Measurements from ENCODE around the gene PTX4. TPM values are rescaled to one million over a fixed set of nuclear protein-coding genes. Genes with fewer than 3 reads are reported as not detected.

Gene PTX4
- polyA plus RNA-seq, 1 donor, result 0.59 TPM

DNA sequence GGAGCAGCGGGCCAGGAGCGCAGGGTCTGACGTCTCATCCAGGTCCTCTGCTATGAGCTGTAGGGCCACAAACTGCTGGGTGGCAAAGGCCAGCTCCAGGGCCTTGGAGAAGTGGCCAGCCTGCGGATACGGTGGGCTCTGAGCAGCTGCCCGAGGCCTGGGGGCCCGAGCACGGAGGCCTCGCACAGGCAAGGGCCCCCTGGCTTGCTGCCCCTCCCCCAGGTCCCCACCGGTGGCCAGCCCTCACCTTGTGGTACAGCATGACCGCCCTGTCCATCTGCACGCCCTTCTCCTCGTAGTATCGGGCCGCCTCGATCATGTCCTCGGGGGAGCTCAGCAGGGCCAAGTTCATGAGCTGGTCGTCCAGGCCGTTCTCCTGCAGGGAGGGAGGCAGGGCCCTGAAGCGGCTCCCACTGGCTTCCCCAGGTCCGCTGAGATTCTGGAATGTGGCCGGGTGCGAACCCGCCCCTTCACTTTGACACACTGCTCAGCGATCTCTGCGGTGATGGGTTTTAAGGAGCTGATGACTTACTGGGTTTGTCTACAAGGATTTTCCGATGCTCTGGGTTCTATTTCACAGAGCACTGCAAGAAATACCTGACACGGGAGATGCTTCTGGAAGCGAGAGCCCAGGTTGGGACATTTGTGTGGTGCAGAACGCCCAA is 35.0 kb upstream of the PTX4 start:
- no peak for DNase-seq

DNA sequence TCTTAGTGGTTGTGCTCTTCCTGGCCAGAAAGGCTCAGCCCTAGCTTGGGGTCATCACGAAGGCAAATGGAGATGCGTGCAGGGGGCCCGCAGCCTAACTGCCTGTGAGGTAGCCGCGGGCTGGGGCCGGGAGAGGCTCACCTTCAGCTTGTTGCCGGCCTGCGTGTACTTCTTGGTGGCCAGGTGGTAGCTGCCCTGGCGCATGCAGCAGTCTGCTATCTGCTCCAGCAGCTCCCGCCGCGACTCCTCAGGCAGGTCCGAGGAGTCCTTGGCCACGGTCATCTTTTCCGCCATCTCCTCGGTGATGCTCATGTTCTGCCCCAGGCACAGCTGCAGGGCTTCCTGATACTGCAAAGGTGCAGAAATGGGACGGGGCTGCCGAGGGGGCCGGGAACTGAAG is 31.7 kb upstream of the PTX4 start:
- no peak for DNase-seq

DNA sequence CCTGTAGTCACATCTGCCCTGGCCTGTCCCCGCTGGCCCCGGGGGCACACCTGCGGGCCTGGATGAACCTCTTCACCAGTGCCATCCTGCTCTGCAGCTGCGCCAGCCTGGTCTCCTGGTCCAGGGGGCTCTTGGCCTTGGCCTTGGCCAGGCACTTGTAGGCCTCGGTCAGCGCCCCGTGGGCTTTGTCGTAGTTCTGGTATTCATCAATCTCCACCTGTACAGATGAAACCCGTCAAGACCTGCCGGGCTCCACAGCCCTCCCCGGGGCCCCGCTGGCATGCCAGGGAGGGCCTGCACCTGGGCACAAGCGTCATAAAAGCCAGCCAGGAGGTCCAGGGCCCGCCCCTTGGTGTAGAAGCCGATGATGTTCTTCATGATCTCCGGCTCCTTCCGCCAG is 31.1 kb upstream of the PTX4 start:
- no peak for DNase-seq

DNA sequence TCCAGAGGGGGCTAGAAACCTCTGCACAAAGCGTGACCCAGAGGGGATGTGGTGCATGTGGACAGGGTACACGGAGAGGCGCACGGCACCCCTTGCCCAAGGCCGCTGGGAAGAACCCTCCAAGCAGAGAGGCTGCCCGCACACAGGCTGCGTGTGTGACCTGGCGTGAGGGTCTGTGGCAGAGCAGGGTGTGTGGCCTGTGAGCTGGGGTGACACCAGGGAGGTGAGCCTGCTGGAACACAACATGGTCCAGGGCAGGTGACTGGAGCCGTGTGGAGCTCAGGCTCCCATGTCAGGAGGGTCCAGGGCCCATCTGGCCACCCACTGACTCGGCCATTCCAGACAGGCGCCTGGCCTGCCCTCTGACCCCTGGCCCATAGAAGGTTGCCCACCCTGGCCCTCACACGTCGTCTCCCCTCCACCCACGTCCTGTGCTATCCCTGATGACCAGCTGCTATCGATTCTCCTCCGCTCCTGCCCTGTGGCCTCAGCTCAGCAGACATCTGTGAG is 29.9 kb upstream of the PTX4 start:
- DNase-seq, result no peak

DNA sequence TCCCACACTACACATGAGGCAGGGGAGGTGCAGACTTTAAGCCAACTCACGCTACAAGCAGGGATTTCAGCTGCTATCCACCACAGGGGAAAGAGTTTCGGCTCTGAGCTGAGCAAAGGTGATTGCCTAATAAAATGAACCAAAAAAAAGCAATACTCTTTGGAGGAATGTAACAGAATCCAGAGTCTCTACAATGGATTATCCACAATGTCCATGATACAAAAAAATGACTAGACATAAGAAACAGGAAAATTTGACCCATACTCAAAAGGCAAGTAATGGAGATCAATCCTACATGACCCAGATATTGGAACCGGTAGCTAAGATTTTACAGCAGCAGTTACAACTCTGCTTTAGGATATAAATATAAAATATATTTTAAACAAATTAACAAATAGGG is 25.8 kb upstream of the PTX4 start:
- no peak for DNase-seq

DNA sequence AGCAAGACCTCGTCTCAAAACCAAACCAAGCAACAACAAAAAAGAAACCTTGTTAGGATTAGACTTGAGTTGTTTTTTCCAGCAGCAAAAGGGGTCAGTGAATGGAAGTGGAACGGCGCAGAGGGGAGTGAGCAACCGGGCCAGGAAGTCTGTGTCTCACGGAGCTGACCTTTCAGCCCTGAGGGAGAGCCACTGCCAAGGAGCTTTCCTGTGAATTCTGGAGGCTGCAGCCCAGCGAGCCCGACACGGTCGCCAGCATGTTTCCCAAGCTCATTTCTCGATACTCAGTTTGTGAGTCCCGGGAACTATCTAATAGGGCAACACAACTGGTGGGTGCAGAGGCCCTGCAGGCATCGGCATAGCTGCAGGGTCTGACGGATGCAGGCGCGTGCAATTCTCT is 24.0 kb upstream of the PTX4 start:
- DNase-seq, result no peak

DNA sequence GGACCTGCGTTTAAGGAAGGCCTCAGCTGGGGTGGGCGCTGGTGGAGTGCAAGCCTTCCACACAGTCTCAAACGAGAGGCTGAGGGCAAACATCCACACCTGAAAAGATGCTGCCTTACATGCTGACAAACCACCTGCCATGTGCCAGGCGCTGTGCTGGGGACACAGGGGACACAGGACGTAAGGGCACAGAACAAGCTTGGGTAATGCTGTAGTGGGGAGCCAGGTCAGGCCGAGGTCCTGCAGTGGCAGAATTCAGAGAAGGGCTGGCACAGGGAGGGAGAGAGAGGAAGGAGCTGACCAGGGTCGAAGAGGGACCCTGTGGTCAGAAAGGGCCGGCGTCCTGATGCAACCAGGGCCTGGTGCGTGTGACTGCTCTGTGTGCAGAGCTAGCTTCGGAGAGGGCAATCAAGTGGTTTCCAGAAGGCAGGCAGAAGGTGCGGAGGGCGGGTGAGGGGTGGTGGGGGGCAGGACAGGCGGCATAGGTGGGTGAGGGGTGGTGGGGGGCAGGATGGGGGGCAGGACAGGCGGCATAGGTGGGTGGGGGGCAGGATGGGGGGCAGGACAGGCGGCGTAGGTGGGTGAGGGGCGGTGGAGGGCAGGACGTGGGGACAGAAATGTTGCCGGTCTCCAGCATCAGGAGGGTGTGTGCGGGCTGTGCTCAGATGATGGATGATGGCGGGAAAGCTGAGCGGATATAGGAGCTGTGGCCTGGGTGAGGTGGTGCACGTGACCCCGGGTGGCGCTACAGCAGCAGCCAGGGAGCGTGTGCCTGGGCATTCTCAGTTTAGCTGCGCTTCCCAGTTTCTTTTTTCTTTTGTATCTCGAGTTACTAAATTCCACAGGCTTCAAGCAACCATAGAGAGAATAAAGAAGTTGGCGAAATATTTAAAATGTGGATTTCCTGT is 23.2 kb upstream of the PTX4 start:
- DNase-seq, result no peak

DNA sequence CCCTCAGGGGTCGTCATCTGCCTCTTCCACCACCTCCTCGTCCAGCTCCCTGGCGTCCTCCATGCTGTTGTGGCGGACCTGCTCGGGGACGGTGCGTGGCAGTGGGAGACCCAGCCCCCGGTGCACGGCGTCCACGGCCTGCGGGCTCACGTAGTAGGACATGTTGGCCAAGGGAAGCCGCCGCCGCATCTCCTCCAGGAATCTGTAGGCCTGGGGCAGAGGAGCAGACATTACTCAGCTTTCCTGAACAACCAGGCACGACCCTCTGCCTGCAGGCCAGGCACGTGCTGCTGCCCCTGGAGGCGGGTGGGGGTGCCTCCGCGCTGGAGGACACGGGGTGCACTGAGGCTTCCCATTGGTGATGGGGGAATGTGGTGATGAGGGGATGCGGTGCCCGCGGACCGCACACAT is 22.2 kb upstream of the PTX4 start:
- no peak for DNase-seq

DNA sequence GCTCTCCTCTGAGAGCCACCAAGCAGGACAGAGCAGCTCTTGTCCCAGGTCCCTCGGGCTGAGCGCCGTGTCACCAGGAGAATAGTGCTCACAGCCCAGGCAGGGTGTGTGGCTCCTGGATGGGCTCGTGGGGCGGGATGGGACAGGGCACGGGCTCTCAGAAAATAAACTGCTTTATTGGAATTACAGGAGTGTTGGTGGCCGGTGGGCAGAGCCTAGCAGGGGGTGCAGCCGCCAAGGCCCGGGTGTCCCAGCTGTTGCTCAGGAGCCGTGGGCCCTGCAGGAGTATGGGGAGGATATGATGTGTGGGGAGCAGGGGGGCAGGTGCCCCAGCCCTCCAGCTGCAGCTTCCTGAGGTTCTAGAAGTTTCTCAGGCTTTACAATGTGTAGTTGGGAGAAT is 21.5 kb upstream of the PTX4 start:
- no peak for DNase-seq

DNA sequence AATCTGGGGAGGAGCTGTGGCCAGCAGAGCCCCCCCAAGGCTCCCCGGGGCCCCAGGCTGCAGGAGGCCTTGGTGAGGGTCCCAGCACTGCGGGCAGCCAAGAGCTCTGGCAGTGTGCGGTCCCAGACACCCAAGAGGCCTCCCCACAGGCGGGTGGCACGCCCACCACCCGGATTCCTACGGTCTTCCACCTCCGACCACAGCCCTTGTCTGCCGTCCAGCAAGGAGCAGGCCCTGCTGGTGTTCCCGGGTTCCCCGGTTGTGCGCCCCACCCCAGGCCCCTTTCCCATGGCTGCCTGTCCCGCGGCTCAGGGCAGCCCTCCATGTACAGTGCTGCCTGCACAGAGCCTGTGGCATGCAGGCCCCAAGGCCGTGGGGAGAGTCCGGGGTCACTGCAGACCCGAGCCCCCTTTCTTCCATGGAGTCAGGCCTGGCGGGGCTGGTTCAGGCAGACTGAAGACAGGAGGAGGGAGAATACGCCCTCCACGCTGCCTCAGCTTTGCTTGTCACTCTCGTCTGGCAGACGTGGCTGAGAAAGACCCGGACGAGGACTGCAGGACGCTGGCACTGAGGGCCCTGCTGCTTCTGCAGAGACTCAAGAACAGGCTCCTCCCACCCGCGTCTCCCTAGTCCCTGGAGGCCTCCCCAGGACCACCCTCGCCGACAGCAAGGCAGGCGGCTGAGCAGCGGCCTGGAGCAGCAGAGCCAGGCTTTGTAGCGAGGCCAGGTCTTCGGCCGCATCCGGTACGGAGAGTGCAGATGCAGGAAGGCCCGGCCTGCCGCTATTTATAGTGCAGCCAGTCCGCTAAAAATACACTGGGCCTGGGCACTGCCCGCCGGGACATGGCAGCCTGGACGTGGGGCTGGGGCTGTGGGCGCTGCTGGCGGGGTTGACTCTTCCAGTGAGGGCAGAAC is 20.8 kb upstream of the PTX4 start:
- DNase-seq, result no peak

DNA sequence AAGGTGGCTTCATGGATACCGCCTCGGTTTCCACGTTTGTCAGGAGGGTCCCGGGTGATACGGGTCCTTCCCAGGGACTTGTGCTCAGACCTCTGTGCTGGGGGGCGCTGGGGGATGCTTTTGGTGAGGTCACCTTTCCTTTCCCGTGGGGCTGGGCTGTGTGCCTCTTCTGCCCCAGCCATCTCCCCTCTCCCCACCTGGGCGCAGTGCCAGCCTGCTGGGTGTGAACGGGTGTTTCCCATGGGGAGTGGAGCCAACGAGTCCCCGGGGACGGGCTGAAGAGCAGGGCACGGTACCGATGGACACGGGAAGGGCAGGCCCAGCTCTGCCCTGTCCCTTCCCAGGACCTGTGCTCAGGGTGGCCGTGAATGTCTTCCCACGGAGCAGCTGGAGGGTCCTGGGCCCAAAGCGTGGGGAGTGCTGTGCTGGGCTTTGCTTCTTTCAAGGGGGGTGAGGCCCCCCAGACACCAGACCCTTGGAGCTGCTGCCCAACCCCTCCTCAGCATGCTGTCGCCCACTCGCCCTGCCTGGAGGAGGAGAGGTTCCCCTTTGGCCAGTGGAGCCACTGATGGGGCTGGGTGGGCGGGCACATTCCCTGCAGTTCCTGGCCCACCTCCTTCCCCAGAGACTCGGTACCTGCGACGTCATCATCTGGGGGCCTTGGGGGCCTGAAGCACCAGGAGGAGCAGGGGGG is 19.9 kb upstream of the PTX4 start:
- no peak for DNase-seq

DNA sequence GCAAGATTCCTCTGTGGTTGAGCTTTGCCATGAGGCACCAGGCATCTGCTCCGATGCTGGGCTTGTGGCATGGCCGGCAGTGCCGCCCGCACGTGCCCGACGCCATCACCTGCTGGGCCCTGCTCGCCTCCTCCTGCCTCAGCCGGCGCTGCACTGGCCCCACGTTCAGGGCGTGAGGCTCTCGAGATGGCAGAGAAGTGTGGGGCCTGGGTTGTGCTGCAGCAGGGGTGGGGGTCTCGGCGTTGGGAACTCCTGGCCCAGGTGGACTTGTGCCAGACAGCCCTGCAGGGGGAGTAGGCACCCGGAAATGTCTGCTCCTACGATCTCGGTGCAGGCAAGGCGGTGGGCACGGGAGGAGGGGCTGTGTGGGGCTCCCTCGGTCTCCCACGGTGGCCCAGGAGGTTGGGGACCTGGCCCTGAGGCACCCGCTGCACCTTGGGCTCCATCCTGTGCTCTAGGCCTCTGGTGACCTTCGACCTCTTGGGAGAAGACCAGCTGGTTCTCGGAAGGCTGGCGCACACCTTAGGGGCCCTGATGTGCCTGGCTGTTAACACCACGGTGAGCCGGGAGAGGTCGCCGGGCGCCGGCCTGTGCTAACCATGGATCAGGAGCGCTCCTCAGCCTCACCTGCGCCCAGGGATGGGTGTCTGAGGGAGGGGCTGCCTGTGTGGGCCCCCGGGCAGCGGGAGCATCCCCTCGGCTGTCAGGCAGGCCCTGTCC is 17.9 kb upstream of the PTX4 start:
- no peak for DNase-seq

DNA sequence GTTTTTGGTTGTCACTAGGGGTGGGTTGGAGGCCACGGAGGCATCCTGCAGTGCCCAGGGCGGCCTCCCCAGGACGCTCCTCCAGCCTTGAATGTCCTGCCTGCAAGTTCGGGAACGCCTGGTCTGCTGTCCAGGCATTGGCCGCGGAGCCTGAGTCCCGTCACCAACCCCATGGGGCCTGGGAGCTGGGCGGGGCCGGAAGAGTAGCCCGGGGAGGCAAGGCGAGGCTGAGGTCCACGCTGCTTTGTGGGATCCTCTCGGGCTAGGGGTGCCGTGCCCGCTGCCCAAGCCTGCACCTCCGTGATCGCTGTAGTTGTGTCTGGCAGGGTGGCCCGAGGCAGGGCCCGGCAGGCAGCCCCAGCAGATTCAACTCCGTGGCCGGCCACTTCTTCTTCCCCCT is 17.2 kb upstream of the PTX4 start:
- no peak for DNase-seq

DNA sequence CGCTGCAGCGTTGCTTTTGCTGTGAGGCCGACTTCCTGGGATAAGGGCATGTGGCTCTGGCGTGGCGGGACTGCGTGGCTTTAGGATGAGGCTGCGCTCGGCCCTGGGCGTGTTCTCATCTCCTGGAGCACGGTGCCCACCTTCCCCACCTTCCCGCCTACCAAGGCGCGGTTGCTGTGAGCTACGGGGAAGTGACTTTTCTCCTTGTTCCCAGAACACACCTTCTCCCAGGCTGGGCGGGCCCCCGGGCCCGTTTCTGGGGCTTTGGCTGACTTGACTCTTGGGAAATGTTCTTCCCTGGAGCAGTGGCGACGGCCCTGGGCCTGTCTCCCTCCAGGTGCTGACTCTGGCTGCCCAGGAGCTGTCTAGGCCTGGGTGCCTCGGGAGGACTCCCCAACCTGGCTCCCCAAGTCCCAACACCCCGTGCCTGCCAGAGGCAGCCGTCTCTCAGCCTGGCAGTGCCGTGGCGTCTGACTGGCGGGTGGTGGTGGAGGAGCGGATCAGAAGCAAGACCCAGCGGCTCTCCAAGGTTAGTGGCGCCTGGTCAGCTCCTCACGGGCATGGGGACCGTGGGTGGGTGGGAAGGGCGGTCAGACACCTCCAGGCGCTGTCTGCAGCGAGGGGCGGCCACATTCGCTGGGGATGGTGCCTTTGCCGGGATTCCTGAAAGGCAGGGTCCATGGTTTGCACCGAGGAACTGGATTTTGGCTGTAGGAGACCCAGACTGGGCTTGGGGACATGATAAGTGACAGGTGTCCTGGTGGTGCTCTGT is 16.5 kb upstream of the PTX4 start:
- DNase-seq, result no peak

DNA sequence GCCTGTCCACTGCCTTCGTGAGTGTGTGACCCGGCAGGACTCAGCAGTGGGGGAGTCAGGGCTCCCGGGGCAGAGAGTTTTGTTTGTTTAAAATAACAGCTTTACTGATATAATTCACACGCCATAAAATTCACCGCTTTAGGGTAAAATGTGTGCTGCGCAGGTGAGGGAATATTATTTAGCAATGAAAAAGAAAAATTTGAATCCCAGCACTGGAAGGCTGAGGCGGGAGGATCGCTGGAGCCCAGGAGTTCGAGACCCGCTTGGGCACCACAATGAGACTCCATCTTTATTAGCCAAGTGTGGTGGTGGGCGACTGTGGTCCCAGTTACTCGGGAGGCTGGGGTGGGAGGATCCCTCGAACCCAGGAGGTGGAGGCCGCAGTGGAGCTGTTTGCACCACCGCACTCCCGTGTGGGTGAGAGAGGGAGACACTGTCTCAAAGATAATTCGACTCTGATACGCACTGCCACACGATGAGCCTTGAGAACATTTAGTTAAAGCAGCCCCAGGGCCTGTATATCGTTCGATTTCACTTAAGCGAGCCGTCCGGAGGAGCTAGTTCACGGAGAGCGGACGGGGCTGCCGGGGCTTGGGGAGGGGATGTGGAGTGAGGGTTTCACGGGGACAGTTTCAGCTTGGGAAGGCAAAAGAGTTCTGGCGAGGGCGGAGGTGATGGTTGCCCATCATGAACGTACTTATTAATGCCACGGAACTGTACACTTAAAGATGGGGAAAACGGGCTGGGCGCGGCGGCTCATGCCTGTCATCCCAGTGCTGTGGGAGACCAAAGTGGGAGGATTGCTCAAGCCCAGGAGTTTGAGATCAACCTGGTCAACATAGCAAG is 14.6 kb upstream of the PTX4 start:
- no peak for DNase-seq

DNA sequence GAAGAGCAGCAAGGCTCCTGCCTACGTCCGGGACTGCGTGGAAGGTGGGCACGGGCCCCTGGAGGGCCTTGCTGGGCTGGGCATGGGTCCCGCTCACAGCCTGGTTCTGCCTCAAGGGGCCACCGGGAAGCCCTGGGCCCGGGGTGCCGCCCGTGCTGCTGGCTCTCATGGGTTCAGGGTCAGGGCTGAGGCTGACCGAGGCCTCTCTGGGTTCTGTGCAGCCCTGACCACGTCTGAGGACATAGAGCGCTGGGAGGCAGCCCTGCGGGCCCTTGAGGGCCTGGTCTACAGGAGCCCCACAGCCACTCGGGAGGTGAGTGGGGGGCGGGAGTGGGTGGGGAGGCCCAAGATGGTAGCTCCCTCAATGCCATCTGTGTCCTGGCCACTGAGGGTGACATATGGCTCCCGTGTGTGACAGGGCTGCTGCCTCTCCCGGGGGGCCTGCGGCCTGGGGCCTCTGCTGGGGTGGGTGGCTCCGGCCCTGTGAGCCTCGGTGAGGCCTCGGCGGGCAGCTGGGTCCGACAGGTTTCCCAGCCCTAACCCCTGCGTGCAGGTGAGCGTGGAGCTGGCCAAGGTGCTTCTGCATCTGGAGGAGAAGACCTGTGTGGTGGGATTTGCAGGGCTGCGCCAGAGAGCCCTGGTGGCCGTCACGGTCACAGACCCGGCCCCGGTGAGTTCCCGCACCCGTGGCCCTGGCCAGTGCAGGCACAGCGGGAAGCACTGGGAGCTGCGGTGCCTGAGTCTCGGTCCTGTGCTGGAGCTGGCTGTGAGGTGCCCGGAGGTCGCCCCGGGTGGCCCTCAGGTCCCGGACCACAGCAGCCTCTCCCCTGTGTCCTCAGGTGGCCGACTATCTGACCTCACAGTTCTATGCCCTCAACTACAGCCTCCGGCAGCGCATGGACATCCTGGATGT is 13.6 kb upstream of the PTX4 start:
- no peak for DNase-seq

DNA sequence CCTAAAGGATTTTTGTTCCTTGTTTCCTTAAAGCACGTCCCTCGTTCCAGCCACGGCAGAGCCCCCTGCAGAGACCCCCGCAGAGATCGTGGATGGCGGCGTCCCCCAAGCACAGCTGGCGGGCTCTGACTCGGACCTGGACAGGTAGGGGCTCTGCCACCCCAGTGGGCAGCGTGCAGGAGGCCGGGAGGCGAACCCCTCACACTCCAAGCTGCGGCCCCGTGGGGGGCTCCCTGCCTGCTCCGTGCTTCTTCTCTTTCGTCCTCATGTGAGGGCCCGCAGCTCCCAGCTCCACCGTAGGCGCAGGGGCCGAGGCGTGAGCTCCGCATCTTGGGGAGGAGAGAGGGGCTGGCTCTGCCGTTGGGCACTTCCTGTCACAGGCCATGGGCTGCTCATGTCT is 12.9 kb upstream of the PTX4 start:
- no peak for DNase-seq

DNA sequence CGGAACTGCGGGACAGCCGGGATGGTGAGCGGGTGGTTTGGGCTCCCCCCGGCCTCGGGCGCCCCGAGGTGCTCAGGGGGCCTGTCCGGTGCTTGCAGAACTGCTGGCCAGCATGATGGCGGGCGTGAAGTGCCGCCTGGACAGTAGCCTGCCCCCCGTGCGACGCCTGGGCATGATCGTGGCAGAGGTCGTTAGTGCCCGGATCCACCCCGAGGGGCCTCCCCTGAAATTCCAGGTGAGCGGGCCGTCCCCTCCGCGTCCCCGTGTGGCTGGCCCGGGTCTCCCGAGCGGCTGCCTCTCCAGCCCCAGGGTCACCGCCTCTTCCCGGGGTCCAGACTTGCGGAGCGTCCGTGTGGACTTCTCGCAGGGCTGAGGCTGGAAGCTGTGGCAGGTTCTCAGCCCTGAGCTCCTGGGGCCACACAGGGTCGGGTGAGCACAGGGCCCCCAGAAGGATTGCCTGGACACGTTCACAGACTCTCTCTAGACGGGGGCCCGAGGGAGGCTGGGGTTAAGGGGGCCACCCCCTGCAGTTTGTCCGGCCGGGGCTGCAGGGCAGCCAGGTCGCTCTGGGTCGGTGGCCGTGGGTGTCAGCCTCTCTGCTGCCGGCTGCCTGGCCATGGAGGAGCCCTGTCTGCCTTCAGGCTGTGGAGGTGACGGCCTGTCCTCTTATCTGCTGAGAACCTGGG is 11.9 kb upstream of the PTX4 start:
- DNase-seq, result no peak

All from hindlimb muscle (tissue), 1 donor.